SK-N-MC (cell line): Measurements from ENCODE around the gene AGO3.

Source experiments
- EZH2 ChIP-seq: fragments of 200-600 bp; sonication (generic); IDR thresholded peaks from one replicate; pipeline ENCODE4 v1.6.1; 2017; ENCODE audit warnings: antibody characterized with exemption
- FOXP2 ChIP-seq: optimal IDR thresholded peaks from 2 replicates; pipeline ENCODE3; 2011; ENCODE audit warnings: mild to moderate bottlenecking, moderate library complexity; ENCODE audit not compliant: insufficient read depth; ENCODE audit errors: extremely low read length, control extremely low read depth
- POLR2AphosphoS5 ChIP-seq: IDR thresholded peaks from 2 replicates; pipeline ENCODE4 v1.6.1; 2012; ENCODE audit warnings: mild to moderate bottlenecking, low read depth, low read length, borderline replicate concordance

- no peak for TF ChIP-seq EZH2
- no peak for TF ChIP-seq POLR2AphosphoS5
- no peak for TF ChIP-seq FOXP2
These were observed 160.2 kb downstream of the AGO3 start for GRCh38 chr1:36091141-36091540.
